ENCODE measurements around the gene RHOG. TPM values are rescaled to one million over a fixed set of nuclear protein-coding genes. Genes with fewer than 3 reads are reported as not detected.

RHOG gene
- total RNA-seq, 1 donor from 2014 or later: 30.3 TPM

DNA sequence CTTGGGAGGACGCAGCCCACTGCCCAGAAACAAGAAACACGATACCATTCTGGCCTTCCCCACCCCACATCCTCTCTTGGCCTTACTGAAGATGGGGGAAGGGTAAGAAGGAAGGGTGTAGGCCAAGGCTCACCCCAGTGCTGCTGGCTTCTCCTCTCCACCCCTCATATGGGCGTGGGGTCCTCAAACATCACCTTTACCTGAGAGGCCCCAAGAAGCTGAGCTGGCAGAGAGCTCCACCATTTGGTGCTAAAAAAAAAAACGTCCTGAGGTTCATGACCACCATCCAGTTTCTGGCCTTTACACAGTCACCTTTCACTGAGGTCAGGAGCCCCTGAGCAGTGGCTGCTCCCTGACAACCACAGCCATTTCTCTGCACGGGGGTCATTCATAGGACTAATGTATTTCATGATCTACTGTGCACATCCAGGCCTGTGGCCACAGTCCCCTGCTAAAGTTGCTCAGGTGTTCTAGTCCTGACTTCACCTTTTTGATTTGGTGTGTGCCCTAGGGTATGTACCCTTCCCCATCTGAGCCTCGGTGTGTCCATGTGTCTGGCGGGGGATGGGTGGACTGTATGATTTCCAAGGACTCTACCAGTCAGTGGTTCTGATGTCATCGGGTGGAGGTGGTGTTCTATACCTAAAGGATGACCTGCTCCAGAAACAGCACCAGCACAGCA is 15.1 kb downstream of the RHOG start:
- H3K27me3 ChIP-seq (ENCODE audit: control insufficient read depth, insufficient read depth, low read length): no peaks in the 10 kb centered on the region
- TF ChIP-seq, protein P1, sequence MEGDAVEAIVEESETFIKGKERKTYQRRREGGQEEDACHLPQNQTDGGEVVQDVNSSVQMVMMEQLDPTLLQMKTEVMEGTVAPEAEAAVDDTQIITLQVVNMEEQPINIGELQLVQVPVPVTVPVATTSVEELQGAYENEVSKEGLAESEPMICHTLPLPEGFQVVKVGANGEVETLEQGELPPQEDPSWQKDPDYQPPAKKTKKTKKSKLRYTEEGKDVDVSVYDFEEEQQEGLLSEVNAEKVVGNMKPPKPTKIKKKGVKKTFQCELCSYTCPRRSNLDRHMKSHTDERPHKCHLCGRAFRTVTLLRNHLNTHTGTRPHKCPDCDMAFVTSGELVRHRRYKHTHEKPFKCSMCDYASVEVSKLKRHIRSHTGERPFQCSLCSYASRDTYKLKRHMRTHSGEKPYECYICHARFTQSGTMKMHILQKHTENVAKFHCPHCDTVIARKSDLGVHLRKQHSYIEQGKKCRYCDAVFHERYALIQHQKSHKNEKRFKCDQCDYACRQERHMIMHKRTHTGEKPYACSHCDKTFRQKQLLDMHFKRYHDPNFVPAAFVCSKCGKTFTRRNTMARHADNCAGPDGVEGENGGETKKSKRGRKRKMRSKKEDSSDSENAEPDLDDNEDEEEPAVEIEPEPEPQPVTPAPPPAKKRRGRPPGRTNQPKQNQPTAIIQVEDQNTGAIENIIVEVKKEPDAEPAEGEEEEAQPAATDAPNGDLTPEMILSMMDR (IDR thresholded peaks at IDR 0.05; ENCODE audit: insufficient read depth, low read length, poor library complexity, severe bottlenecking): no peak

DNA sequence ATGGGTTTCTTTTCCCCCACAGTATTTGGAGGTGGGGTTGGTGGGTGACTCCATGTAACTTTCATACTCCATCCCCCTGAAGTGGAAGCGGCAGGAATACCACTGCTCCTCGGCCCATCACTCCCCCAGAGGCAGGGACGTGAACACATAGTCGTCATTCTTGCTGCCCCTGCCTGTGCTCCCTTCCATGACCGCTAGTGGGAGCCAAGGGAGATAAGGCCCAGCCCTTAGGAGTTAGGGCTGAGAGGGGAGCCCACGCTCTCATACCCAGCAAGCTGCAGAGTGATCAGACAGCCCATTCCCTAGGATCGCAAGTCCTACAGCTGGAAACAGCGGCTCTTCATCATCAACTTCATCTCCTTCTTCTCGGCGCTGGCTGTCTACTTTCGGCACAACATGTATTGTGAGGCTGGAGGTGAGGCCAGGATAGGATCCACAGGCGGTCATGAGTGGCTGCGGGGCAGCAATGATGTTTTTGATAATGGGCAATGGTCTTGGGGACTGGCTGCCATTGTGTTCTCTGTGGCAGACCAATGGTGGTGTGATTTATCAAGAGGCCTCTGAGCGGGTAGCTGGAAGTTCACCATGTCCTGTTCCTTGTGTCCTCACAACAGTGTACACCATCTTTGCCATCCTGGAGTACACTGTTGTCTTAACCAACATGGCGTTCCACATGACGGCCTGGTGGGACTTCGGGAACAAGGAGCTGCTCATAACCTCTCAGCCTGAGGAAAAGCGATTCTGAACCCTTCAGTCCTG is 15.9 kb downstream of the RHOG start:
- DNase-seq (ENCODE audit: low read depth): no peak
- H3K27me3 ChIP-seq (ENCODE audit: control insufficient read depth, insufficient read depth, low read length): no peaks in the 10 kb centered on the region
- TF ChIP-seq, protein P1 (IDR thresholded peaks at IDR 0.05; ENCODE audit: insufficient read depth, low read length, poor library complexity, severe bottlenecking): peak; percentile 57
- H3K36me3 ChIP-seq (ENCODE audit: control insufficient read depth, insufficient read depth, low read length): peaks cover 2% of the 10 kb centered on the region
- no peak overlapping the region for H3K4me3 ChIP-seq (ENCODE audit: low read depth, low read length)

More for the DNA sequence above, 15.1 kb downstream of the RHOG start:
- Histone ChIP-seq H3K4me3 (ENCODE audit: low read depth, low read length) (no peak overlapping the region), H3K36me3 (ENCODE audit: control insufficient read depth, insufficient read depth, low read length) (peaks cover 2% of the 10 kb centered on the region)
- no peak for DNase-seq (ENCODE audit: low read depth)

DNA sequence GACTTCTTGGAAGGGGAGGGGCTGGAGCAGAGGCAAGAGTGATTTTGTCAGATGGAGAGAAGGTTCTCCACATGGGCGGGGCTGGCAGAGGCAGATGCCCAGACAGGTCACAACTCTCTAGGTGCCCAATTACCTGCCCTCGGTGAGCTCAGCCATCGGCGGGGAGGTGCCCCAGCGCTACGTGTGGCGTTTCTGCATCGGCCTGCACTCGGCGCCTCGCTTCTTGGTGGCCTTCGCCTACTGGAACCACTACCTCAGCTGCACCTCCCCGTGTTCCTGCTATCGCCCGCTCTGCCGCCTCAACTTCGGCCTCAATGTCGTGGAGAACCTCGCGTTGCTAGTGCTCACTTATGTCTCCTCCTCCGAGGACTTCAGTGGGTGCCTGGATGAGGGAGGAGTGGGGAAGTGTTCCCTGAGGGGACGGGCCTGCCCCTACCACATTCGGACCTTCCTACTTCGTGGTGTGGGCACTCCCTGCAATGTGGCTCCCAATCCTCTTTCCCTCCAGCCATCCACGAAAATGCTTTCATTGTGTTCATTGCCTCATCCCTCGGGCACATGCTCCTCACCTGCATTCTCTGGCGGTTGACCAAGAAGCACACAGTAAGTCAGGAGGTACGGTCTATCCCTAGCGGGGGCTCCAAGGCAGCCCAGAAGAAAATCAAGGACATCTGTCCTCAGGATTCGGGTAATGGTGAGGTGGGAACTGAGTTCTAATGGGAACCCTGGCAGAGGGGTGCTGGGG is 16.8 kb downstream of the RHOG start:
- Histone ChIP-seq H3K36me3 (ENCODE audit: control insufficient read depth, insufficient read depth, low read length) (peaks cover 2% of the 10 kb centered on the region), H3K4me3 (ENCODE audit: low read depth, low read length) (no peak overlapping the region), H3K27me3 (ENCODE audit: control insufficient read depth, insufficient read depth, low read length) (no peaks in the 10 kb centered on the region)
- TF ChIP-seq, protein P1 (IDR thresholded peaks at IDR 0.05; ENCODE audit: insufficient read depth, low read length, poor library complexity, severe bottlenecking): no peak
- DNase-seq (ENCODE audit: low read depth): no peak

DNA sequence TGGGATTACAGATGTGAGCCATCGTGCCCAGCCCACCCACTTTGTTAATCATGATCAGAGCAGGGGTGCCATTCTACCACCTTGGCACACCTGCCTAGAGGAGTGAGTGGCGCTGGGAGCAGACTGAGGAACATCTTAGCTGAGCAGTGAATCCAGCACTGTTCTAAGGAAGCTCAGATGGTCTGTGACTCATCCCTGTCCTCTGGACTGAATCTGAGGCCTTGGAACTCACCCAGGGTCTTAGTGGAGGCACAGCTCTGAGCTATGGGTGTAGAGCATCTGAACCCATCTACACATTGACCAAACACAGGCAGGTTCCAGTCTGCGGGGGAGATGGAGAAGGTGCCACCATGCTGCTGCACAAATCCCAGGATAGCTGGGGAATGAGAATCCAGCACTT is 17.5 kb downstream of the RHOG start:
- DNase-seq (ENCODE audit: low read depth): no peak
- no peak overlapping the region for H3K4me3 ChIP-seq (ENCODE audit: low read depth, low read length)
- peaks cover 2% of the 10 kb centered on the region for H3K36me3 ChIP-seq (ENCODE audit: control insufficient read depth, insufficient read depth, low read length)
- TF ChIP-seq, protein P1 (IDR thresholded peaks at IDR 0.05; ENCODE audit: insufficient read depth, low read length, poor library complexity, severe bottlenecking): no peak
- no peaks in the 10 kb centered on the region for H3K27me3 ChIP-seq (ENCODE audit: control insufficient read depth, insufficient read depth, low read length)

DNA sequence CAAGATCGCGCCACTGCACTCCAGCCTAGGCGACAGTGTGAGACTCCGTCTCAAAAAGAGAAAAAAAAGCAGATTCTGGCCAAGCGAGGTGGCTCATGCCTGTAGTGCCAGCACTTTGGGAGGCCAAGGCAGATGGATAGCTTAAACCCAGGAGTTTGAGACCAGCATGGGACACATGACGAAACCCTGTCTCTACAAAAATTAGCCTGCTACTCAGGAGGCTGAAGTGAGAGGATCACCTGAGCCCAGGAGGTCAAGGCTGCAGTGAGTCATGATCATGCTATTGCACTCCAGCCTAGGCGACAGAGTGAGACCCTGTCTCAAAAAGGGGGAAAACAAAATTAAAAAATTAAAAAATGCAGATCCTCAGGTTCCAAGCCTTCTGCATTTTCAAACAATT is 18.4 kb downstream of the RHOG start:
- Histone ChIP-seq H3K4me3 (ENCODE audit: low read depth, low read length) (no peak overlapping the region), H3K27me3 (ENCODE audit: control insufficient read depth, insufficient read depth, low read length) (no peaks in the 10 kb centered on the region), H3K36me3 (ENCODE audit: control insufficient read depth, insufficient read depth, low read length) (no peaks in the 10 kb centered on the region)
- TF ChIP-seq, protein P1 (IDR thresholded peaks at IDR 0.05; ENCODE audit: insufficient read depth, low read length, poor library complexity, severe bottlenecking): no peak
- DNase-seq (ENCODE audit: low read depth): no peak
